ENCODE data around the gene LAMC3. TPM values are rescaled to one million over a fixed set of nuclear protein-coding genes. Genes with fewer than 3 reads are reported as not detected.

The LAMC3 gene
- polyA plus RNA-seq, 1 experiment = not detected

DNA sequence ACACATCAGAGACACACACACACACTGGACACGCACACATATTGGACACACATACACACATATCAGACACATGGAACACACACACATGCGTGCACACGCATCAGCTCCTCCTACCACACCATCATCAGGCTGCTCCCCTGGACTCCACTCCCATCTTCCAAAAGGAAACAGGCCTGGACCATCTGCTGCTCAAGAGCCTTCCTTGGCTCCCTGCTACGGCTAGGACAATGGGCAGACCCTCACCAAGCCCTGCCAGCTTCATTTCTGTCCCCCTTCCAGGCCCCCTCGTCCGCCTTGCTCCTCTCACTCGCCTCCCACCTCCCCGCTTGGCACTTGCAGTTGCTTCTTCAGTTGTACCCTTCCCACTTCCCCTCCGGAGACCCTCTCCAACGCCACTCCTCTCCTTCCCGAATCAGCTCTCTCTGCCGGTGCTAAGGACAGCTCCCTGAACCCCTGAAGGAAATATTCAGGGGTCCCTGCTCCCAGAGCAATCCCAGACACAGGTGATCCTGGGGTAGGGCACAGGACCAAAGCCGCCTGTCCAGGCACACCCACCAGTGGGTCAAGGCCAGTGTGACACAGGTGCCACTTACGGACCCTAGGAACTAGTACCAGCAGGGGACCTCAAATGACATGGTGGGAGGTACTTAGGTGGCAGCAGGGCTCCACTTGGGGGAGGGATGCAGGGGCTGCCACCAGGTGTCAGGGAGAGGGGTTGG lies 12.1 kb upstream of the LAMC3 start:
- no peak overlapping the region for H3K27ac ChIP-seq (ENCODE audit: low read depth, low read length)
- CTCF ChIA-PET = interaction anchor here (0.5 to 4.6 kb wide), 3 partner anchors 129 to 295 kb away, joined by 5 to 88 read pairs (median 56); no protein-coding TSS in a partner anchor
- TF ChIP-seq, protein P1, sequence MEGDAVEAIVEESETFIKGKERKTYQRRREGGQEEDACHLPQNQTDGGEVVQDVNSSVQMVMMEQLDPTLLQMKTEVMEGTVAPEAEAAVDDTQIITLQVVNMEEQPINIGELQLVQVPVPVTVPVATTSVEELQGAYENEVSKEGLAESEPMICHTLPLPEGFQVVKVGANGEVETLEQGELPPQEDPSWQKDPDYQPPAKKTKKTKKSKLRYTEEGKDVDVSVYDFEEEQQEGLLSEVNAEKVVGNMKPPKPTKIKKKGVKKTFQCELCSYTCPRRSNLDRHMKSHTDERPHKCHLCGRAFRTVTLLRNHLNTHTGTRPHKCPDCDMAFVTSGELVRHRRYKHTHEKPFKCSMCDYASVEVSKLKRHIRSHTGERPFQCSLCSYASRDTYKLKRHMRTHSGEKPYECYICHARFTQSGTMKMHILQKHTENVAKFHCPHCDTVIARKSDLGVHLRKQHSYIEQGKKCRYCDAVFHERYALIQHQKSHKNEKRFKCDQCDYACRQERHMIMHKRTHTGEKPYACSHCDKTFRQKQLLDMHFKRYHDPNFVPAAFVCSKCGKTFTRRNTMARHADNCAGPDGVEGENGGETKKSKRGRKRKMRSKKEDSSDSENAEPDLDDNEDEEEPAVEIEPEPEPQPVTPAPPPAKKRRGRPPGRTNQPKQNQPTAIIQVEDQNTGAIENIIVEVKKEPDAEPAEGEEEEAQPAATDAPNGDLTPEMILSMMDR (IDR thresholded peaks at IDR 0.05; ENCODE audit: low read depth, low read length) = no peak
- POLR2A ChIA-PET = no interaction called here
- no peak for DNase-seq (ENCODE audit: low read depth, low spot score)
- peaks cover 24% of the 10 kb centered on the region for H3K27me3 ChIP-seq (ENCODE audit: control insufficient read depth, insufficient read depth, low read length)
- H3K4me3 ChIP-seq (ENCODE audit: low read depth, low read length) = no peak overlapping the region
- no peaks in the 10 kb centered on the region; the same call in 1 of the 2 replicates for H3K9me3 ChIP-seq (ENCODE audit: control insufficient read depth, insufficient read depth, low read length)

DNA sequence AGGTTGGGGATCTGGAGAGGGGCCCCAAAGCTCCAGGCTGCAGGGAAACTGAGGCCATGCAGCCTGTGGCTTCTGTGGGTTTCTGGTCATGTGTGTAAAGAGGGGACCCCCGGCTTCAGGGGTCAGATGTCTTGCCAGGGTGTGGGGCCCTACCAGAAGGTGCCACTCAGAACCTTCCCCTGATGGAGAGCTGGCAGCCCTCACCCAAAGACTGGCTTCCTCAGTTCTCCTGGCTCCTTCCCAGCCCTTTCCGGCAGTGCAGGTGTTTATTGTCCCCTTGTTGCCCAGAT lies 11.6 kb upstream of the LAMC3 start:
- TF ChIP-seq, protein P1 (IDR thresholded peaks at IDR 0.05; ENCODE audit: low read depth, low read length) = no peak
- CTCF ChIA-PET = interaction anchor here (1.6 to 4.6 kb wide), 3 partner anchors 129 to 296 kb away, joined by 6 to 88 read pairs (median 56); no protein-coding TSS in a partner anchor
- no peak for DNase-seq (ENCODE audit: low read depth, low spot score)

DNA sequence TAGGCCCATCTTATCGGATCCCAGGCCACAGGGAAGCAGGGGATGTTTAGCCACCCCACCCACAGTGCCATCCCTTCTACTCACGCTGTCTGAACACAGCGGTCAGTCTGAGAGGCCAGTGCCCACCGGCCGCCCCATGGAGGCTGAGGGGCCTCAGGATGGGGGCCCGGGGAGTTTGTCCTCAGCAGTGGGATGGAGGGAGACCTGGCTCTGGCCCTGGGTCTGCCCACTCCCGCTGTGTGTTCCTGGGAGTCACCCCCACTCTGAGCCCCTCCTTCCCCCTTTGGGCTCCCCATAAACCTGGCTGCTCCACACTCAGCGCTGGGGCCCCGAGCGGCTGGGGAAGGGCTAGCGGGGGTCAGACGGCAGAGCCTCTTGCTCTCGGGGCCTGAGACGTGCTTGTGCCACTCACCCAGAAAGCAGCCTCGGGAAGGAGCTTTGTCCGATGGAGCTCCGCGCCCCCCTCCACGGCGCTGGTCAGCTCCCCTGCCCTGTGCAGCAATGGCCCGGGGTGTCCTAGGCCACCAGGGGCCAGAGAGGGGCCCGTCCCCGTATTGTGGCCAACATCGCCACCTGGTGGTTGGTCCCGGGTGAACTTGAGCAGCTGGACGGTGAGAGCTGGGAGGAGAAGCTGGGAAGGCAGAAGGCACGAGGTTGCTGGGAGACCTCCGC lies 10.9 kb upstream of the LAMC3 start:
- Histone ChIP-seq H3K27ac (ENCODE audit: low read depth, low read length) (no peak overlapping the region), H3K27me3 (ENCODE audit: control insufficient read depth, insufficient read depth, low read length) (peaks cover 24% of the 10 kb centered on the region), H3K9me3 (ENCODE audit: control insufficient read depth, insufficient read depth, low read length) (no peaks in the 10 kb centered on the region), H3K4me3 (ENCODE audit: low read depth, low read length) (no peak overlapping the region)
- peak; percentile 18 for DNase-seq (ENCODE audit: low read depth, low spot score)
- TF ChIP-seq, protein P1 (IDR thresholded peaks at IDR 0.05; ENCODE audit: low read depth, low read length) = peak; percentile 78
- ChIA-PET POLR2A (interaction anchor here (0.7 kb wide), 1 partner anchor 14 kb away, joined by 3 read pairs; no protein-coding TSS in a partner anchor), CTCF (interaction anchor here (0.6 to 4.6 kb wide), 32 partner anchors 9 to 307 kb away, joined by 3 to 88 read pairs (median 5); no protein-coding TSS in a partner anchor)

More for the DNA sequence above, 11.6 kb upstream of the LAMC3 start:
- no peaks in the 10 kb centered on the region; the same call in 1 of the 2 replicates for H3K9me3 ChIP-seq (ENCODE audit: control insufficient read depth, insufficient read depth, low read length)
- no peak overlapping the region for H3K27ac ChIP-seq (ENCODE audit: low read depth, low read length)
- POLR2A ChIA-PET = no interaction called here
- peaks cover 24% of the 10 kb centered on the region for H3K27me3 ChIP-seq (ENCODE audit: control insufficient read depth, insufficient read depth, low read length)
- no peak overlapping the region for H3K4me3 ChIP-seq (ENCODE audit: low read depth, low read length)

DNA sequence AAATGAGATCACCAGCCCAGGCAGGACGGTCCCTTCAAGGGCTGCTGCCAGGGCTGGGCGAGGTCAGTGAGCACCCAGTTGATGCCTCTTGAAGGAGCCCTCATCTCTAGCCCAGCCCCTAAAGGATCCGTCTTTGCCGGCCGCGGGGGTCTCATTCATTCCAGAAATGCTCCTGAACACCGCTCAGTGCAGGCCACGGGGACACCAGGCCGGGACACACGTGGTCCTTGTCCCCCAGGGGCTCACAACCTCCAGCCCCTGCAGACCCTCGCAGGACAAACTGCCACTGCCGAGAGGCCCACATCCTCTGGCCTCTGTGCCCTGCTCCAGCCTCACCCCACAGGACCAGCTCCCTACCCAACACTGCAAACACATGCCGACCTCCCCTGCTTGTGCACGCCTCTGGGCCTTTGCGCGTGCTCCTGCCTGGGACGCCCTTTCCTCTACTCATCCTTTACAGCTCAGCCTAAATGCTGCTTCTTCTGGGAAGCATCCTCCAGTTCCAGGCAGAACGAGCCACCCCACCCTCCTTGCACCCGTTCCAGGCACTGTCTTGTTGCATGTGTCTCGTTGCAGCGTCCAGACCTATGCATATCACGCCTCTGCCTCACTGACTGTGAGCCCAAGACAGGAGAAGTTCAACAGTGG lies 10.3 kb upstream of the LAMC3 start:
- H3K9me3 ChIP-seq (ENCODE audit: control insufficient read depth, insufficient read depth, low read length) = no peaks in the 10 kb centered on the region
- POLR2A ChIA-PET = interaction anchor here (0.7 kb wide), 1 partner anchor 13 kb away, joined by 3 read pairs; no protein-coding TSS in a partner anchor
- no peak for DNase-seq (ENCODE audit: low read depth, low spot score)

More for the DNA sequence above, 10.3 kb upstream of the LAMC3 start:
- TF ChIP-seq, protein P1 (IDR thresholded peaks at IDR 0.05; ENCODE audit: low read depth, low read length) = no peak
- Histone ChIP-seq H3K4me3 (ENCODE audit: low read depth, low read length) (no peak overlapping the region), H3K27ac (ENCODE audit: low read depth, low read length) (no peak overlapping the region), H3K27me3 (ENCODE audit: control insufficient read depth, insufficient read depth, low read length) (peaks cover 24% of the 10 kb centered on the region)
- CTCF ChIA-PET = interaction anchor here (0.6 to 4.6 kb wide), 32 partner anchors 9 to 308 kb away, joined by 3 to 88 read pairs (median 5); no protein-coding TSS in a partner anchor
